H1 (cell line): ENCODE data around the gene CREBL2. TPM values are rescaled to one million over a fixed set of nuclear protein-coding genes. Genes with fewer than 3 reads are reported as not detected.

Experiments used
- CTCF ChIA-PET: fragments of 300-600 bp; sonication (Branson Sonifier 250); formaldehyde crosslinking; loops from one replicate; lab custom pipeline; 2021; ENCODE audit not compliant: partially characterized antibody; lab: Charles Lee
- POLR2A ChIA-PET: fragments of 300-600 bp; sonication (Branson Sonifier 250); formaldehyde crosslinking; loops from one replicate; lab custom pipeline; 2021; ENCODE audit warnings: inconsistent platforms; ENCODE audit not compliant: partially characterized antibody; lab: Charles Lee
- DNase-seq, 2 experiments: peaks; one replicate each; pipeline versions ENCODE4 v3.0.0 to v3.0.0-alpha.2; 2010 to 2022; ENCODE audit warnings: low spot score in 2 of 2, low read depth in 1 of 2, mixed read lengths in 1 of 2
- FAIRE-seq: peaks from 2 replicates; lab custom pipeline; 2011; peaks lifted over from hg19 to GRCh38; lab: Jason Lieb, UNC
- H2AFZ ChIP-seq: 2 replicates; pipeline ENCODE4 v1.8.1; 2012; ENCODE audit warnings: low read length, inconsistent platforms
- H2AK5ac ChIP-seq: 2 replicates; pipeline ENCODE4 v1.6.1; 2013; ENCODE audit warnings: low read depth, low read length
- H2BK120ac ChIP-seq: replicated peaks from 2 replicates; pipeline ENCODE3; 2013; ENCODE audit warnings: low read depth, low read length, inconsistent platforms
- H2BK12ac ChIP-seq: 2 replicates; pipeline ENCODE4 v1.6.1; 2013; ENCODE audit warnings: low read depth, low read length
- H2BK15ac ChIP-seq: 2 replicates; pipeline ENCODE4 v1.6.1; 2013; ENCODE audit warnings: low read length
- H2BK20ac ChIP-seq: 2 replicates; pipeline ENCODE4 v1.6.1; 2013; ENCODE audit warnings: low read length
- H2BK5ac ChIP-seq: 2 replicates; pipeline ENCODE4 v1.6.1; 2013; ENCODE audit warnings: low read depth, low read length
- H3K14ac ChIP-seq: 2 replicates; pipeline ENCODE4 v1.6.1; 2013; ENCODE audit warnings: inconsistent platforms; ENCODE audit not compliant: insufficient read length
- H3K18ac ChIP-seq: 2 replicates; pipeline ENCODE4 v1.6.1; 2013; ENCODE audit warnings: low read length; ENCODE audit errors: extremely low read depth
- H3K23ac ChIP-seq: 2 replicates; pipeline ENCODE4 v1.6.1; 2013; ENCODE audit warnings: inconsistent platforms; ENCODE audit not compliant: insufficient read length
- H3K23me2 ChIP-seq: 2 replicates; pipeline ENCODE4 v1.6.1; 2013; ENCODE audit warnings: low read depth, low read length
- H3K27ac ChIP-seq: 2 replicates; pipeline ENCODE4 v1.6.1; 2011; ENCODE audit warnings: low read depth, low read length, inconsistent platforms
- H3K27me3 ChIP-seq, 4 experiments: replicated peaks in 1 of 4; 1 replicate in 1 of 4; 2 replicates in 3 of 4; pipeline versions ENCODE4 v1.6.1 to v1.8.1; 2011 to 2013; ENCODE audit warnings: low read length in 3 of 4, mild to moderate bottlenecking in 3 of 4, inconsistent platforms in 2 of 4, mixed read lengths in 2 of 4, moderate library complexity in 1 of 4; ENCODE audit not compliant: control insufficient read depth in 3 of 4, insufficient read depth in 3 of 4; ENCODE audit errors: extremely low read depth in 1 of 4
- H3K36me3 ChIP-seq, 4 experiments: 2 replicates each; pipeline versions ENCODE4 v1.6.1 to v1.8.1; 2011 to 2013; ENCODE audit warnings: mild to moderate bottlenecking in 4 of 4, low read length in 3 of 4, moderate library complexity in 2 of 4, control low read depth in 1 of 4, inconsistent platforms in 1 of 4; ENCODE audit not compliant: insufficient read depth in 4 of 4, control insufficient read depth in 2 of 4
- H3K4ac ChIP-seq: replicated peaks from 2 replicates; pipeline ENCODE3; 2013; ENCODE audit warnings: low read length, low read depth, mixed read lengths, inconsistent platforms; ENCODE audit not compliant: insufficient read length
- H3K4me1 ChIP-seq, 4 experiments: replicated peaks in 1 of 4; 1 replicate in 1 of 4; 2 replicates in 3 of 4; pipeline versions ENCODE4 v1.6.1 to v1.8.1; 2011 to 2013; ENCODE audit warnings: low read length in 3 of 4, inconsistent platforms in 2 of 4, mixed read lengths in 1 of 4; ENCODE audit not compliant: insufficient read depth in 4 of 4, control insufficient read depth in 3 of 4
- H3K4me2 ChIP-seq, 2 experiments: 2 replicates each; pipeline versions ENCODE4 v1.6.1 to v1.8.1; 2011 to 2013; ENCODE audit warnings: low read depth in 2 of 2, low read length in 2 of 2, control low read depth in 1 of 2, inconsistent platforms in 1 of 2, mild to moderate bottlenecking in 1 of 2; ENCODE audit not compliant: insufficient read depth in 1 of 2
- H3K4me3 ChIP-seq, 4 experiments: fragments of 200-600, 300-600 bp in 1 of 4; sonication (generic), shearing (Covaris generic), sonication (Bioruptor Twin) in 1 of 4; 2 replicates each; pipeline versions ENCODE4 v1.5.1 to v1.8.1; 2011 to 2016; ENCODE audit warnings: low read length in 4 of 4, low read depth in 3 of 4, control low read depth in 2 of 4, inconsistent platforms in 2 of 4, mild to moderate bottlenecking in 2 of 4, mixed read lengths in 1 of 4, moderate library complexity in 1 of 4; ENCODE audit not compliant: insufficient read depth in 2 of 4; ENCODE audit errors: extremely low read depth in 1 of 4
- H3K56ac ChIP-seq: replicated peaks from 2 replicates; pipeline ENCODE3; 2013; ENCODE audit warnings: low read depth, mild to moderate bottlenecking, mixed read lengths, low read length, inconsistent platforms; ENCODE audit not compliant: insufficient read length
- H3K79me1 ChIP-seq: 2 replicates; pipeline ENCODE4 v1.6.1; 2013; ENCODE audit warnings: low read depth, low read length, control low read depth
- H3K79me2 ChIP-seq, 2 experiments: 2 replicates each; pipeline versions ENCODE4 v1.6.1 to v1.8.1; 2012 to 2013; ENCODE audit warnings: low read length in 2 of 2, mild to moderate bottlenecking in 2 of 2, inconsistent platforms in 1 of 2; ENCODE audit not compliant: insufficient read depth in 2 of 2, control insufficient read depth in 1 of 2
- H3K9ac ChIP-seq, 4 experiments: replicated peaks in 1 of 4; 1 replicate in 1 of 4; 2 replicates in 3 of 4; pipeline versions ENCODE4 v1.6.1 to v1.8.1; 2011 to 2013; ENCODE audit warnings: low read depth in 3 of 4, low read length in 3 of 4, control low read depth in 2 of 4, mild to moderate bottlenecking in 2 of 4, moderate library complexity in 2 of 4, inconsistent platforms in 1 of 4; ENCODE audit errors: extremely low read depth in 1 of 4
- H3K9me3 ChIP-seq, 2 experiments: 2 replicates each; pipeline versions ENCODE4 v1.6.1 to v1.8.1; 2012 to 2013; ENCODE audit warnings: mild to moderate bottlenecking in 2 of 2, moderate library complexity in 2 of 2, control low read depth in 1 of 2, inconsistent platforms in 1 of 2, low read depth in 1 of 2, low read length in 1 of 2, mixed read lengths in 1 of 2; ENCODE audit not compliant: insufficient read depth in 2 of 2
- H4K20me1 ChIP-seq, 2 experiments: replicated peaks in 1 of 2; 2 replicates each; pipeline versions ENCODE3 to v1.8.1; 2011 to 2013; ENCODE audit warnings: inconsistent platforms in 2 of 2, low read length in 2 of 2, mild to moderate bottlenecking in 1 of 2; ENCODE audit not compliant: insufficient read depth in 2 of 2, control insufficient read depth in 1 of 2
- H4K5ac ChIP-seq: 2 replicates; pipeline ENCODE4 v1.6.1; 2013; ENCODE audit warnings: low read length, low read depth, mixed read lengths, inconsistent platforms; ENCODE audit not compliant: insufficient read length
- H4K8ac ChIP-seq: 2 replicates; pipeline ENCODE4 v1.8.0; 2013; ENCODE audit warnings: mild to moderate bottlenecking, moderate library complexity, low read length, inconsistent platforms; ENCODE audit not compliant: insufficient read depth; ENCODE audit errors: extremely low read depth
- H4K91ac ChIP-seq: replicated peaks from 2 replicates; pipeline ENCODE3; 2013; ENCODE audit warnings: low read length, mixed read lengths, inconsistent platforms; ENCODE audit not compliant: insufficient read length
- BRCA1 ChIP-seq: IDR thresholded peaks from 2 replicates; pipeline ENCODE4 v1.6.1; 2012; ENCODE audit warnings: low read depth, low read length, improper control_type of control experiment
- CTBP2 ChIP-seq: IDR thresholded peaks from 2 replicates; pipeline ENCODE4 v1.7.0; 2011; ENCODE audit warnings: borderline replicate concordance, mild to moderate bottlenecking, moderate library complexity, mixed read lengths, low read length; ENCODE audit not compliant: insufficient read depth, insufficient read length
- GABPA ChIP-seq: IDR thresholded peaks from 2 replicates; pipeline ENCODE4 v1.6.1; 2011; ENCODE audit warnings: mild to moderate bottlenecking, low read length, moderate library complexity, borderline replicate concordance; ENCODE audit not compliant: insufficient read depth
- GTF2F1 ChIP-seq: IDR thresholded peaks from 2 replicates; pipeline ENCODE4 v1.6.1; 2012; ENCODE audit warnings: low read depth, low read length, improper control_type of control experiment, borderline replicate concordance
- HDAC6 ChIP-seq: IDR thresholded peaks from one replicate; pipeline ENCODE4 v1.7.1; 2012; ENCODE audit warnings: low read depth, mild to moderate bottlenecking, inconsistent platforms, low read length, moderate library complexity
- JUN ChIP-seq: IDR thresholded peaks from 2 replicates; pipeline ENCODE4 v1.6.1; 2011; ENCODE audit warnings: low read depth, mild to moderate bottlenecking, improper control_type of control experiment, low read length
- MAFK ChIP-seq: IDR thresholded peaks from 2 replicates; pipeline ENCODE4 v1.6.1; 2012; ENCODE audit warnings: low read depth, mild to moderate bottlenecking, improper control_type of control experiment, low read length
- SP2 ChIP-seq: IDR thresholded peaks from 2 replicates; pipeline ENCODE4 v1.6.1; 2012; ENCODE audit warnings: mild to moderate bottlenecking, low read length, inconsistent platforms
- TCF12 ChIP-seq: IDR thresholded peaks from 2 replicates; pipeline ENCODE4 v1.6.1; 2011; ENCODE audit warnings: low read depth, mild to moderate bottlenecking, low read length
- WGBS, 2 experiments: shearing (Covaris generic) in 1 of 2; methylation state at CpG; one replicate each; pipeline versions ENCODE4 v1.1.6 to v1.1.7; 2013 to 2015; ENCODE audit warnings: low lambda C conversion rate in 2 of 2, mixed read lengths in 2 of 2, inconsistent platforms in 1 of 2, low coverage in 1 of 2, missing lambda C conversion rate in 1 of 2; ENCODE audit not compliant: insufficient replicate concordance in 2 of 2, insufficient coverage in 1 of 2, insufficient read length in 1 of 2; ENCODE audit errors: extremely low coverage in 1 of 2, missing lambda C conversion rate in 1 of 2; 5-methylcytosine and 5-hydroxymethylcytosine counted together
- polyA plus RNA-seq, 7 experiments: library from polyadenylated mRNA; depleted of rRNA in 3 of 7; stranded (reverse) in 5 of 7; unstranded in 2 of 7; fragments of >200 nt in 5 of 7; fragments of 200-250 nt in 2 of 7; gene quantifications; 1 replicate in 5 of 7; 2 replicates in 1 of 7; 4 replicates in 1 of 7; pipeline versions ENCODE4 v1.2.1 to v1.2.3, GENCODE V29; 2011 to 2013; ENCODE audit warnings: missing spikeins in 2 of 7, mixed read lengths in 2 of 7
- total RNA-seq: library from RNA; stranded (reverse); fragmentation: NEBNext Ultra II Directional; extraction: Animal tissue kit (Norgen Biotek cat#: 25700); gene quantifications from 2 replicates; pipeline ENCODE4 v1.2.1, GENCODE V29; 2021
- TF ChIP-seq, protein P1 (sequence below): IDR thresholded peaks from 2 replicates; pipeline ENCODE4 v1.6.1; 2011; ENCODE audit warnings: low read depth, mild to moderate bottlenecking, low read length; ENCODE audit not compliant: insufficient read depth
- TF ChIP-seq, protein P2 (sequence below): IDR thresholded peaks from 2 replicates; pipeline ENCODE4 v1.6.1; 2012; ENCODE audit warnings: low read length, inconsistent platforms

Gene CREBL2
- total and polyA plus RNA-seq, 2 of the 8 experiments (the other 6 are each of a cell fraction or from before 2014, with no cell fraction given) = 9.8 to 18.3 TPM

DNA sequence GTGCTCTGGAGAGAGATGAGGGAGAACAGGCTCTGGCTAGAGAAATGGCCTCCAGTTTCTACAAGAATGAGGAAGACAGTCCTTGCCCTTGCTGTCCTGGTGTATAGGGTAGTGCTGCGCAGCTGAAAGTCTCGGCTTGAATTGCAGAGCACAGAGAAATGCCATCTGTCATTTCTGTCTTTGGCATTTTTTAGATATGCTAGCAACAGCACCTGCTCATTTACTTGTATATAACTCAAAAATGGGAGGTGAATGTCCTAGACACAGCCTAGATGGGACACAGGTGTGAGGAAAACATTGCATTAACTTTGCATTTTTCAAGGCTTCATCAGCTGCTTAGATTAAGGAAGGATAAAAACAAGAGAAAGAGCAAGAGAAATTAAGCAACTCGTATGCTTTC, 48.5 kb downstream of the CREBL2 start:
- CTCF ChIA-PET = interaction anchor here (0.8 to 1.8 kb wide), 3 partner anchors 27 to 69 kb away, joined by 3 to 5 read pairs (median 4); no protein-coding TSS in a partner anchor
- TF ChIP-seq BRCA1 (no peak), HDAC6 (no peak), SP2 (no peak), GABPA (no peak), JUN (no peak), GTF2F1 (no peak), MAFK (no peak), TCF12 (no peak), CTBP2 (no peak)
- TF ChIP-seq, protein P1, sequence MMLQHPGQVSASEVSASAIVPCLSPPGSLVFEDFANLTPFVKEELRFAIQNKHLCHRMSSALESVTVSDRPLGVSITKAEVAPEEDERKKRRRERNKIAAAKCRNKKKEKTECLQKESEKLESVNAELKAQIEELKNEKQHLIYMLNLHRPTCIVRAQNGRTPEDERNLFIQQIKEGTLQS = no peak
- TF ChIP-seq, protein P2, sequence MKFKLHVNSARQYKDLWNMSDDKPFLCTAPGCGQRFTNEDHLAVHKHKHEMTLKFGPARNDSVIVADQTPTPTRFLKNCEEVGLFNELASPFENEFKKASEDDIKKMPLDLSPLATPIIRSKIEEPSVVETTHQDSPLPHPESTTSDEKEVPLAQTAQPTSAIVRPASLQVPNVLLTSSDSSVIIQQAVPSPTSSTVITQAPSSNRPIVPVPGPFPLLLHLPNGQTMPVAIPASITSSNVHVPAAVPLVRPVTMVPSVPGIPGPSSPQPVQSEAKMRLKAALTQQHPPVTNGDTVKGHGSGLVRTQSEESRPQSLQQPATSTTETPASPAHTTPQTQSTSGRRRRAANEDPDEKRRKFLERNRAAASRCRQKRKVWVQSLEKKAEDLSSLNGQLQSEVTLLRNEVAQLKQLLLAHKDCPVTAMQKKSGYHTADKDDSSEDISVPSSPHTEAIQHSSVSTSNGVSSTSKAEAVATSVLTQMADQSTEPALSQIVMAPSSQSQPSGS = no peak

More for the DNA sequence above, 48.5 kb downstream of the CREBL2 start:
- Histone ChIP-seq H2BK12ac (0 out of 2 replicates have a peak overlapping the region, but pooled peaks have one; percentile 60), H4K8ac (no peak overlapping the region), H3K9ac (no peak overlapping the region), H3K4me2 (no peak overlapping the region), H4K20me1 (no peaks in the 10 kb centered on the region), H3K79me1 (no peaks in the 10 kb centered on the region), H3K23ac (no peak overlapping the region), H3K18ac (no peak overlapping the region; the same call in 1 of the 2 replicates), H3K27ac (no peak overlapping the region; the same call in 1 of the 2 replicates), H3K4me1 (peaks cover 6 to 25% (median 17%) of the 10 kb centered on the region in 4 experiments), H2AK5ac (0 out of 2 replicates have a peak overlapping the region, but pooled peaks have one; percentile 4), H4K91ac (no peak overlapping the region), H3K14ac (no peak overlapping the region), H3K23me2 (no peaks in the 10 kb centered on the region), H3K4ac (no peak overlapping the region), H4K5ac (no peak overlapping the region), H3K27me3 (no peaks in the 10 kb centered on the region), H2BK120ac (peak overlapping the region; percentile 50), H3K56ac (no peak overlapping the region), H2AFZ (no peak overlapping the region), H3K9me3 (no peaks in the 10 kb centered on the region), H3K4me3 (no peak overlapping the region), H2BK20ac (peak overlapping the region; percentile 66; the same call in 1 of the 2 replicates), H3K79me2 (0 out of 4 replicates have a peak, but pooled peaks cover 0 to 3% of the 10 kb centered on the region in 2 experiments), H2BK15ac (peak overlapping the region; percentile 89; the same call in 1 of the 2 replicates), H2BK5ac (0 out of 2 replicates have a peak overlapping the region, but pooled peaks have one; percentile 38), H3K36me3 (peaks cover 0 to 12% (median 2%) of the 10 kb centered on the region in 4 experiments; a peak in 4 of 8 replicates)
- POLR2A ChIA-PET = interaction anchor here (0.7 kb wide), 1 partner anchor 34 kb away, joined by 3 read pairs; no protein-coding TSS in a partner anchor
- FAIRE-seq (no peak), DNase-seq (no peak)
- WGBS, 2 experiments = 53% methylated on average over 3 of the region's 3 CpGs; no CpG with 5 or more reads in 1 of the 2 experiments
